Muscle layer of colon (tissue), 2 donors: ENCODE results near the gene SPSB4.

Experiments
- H3K27ac ChIP-seq: one replicate; pipeline ENCODE4 v1.7.0; 2013; ENCODE audit warnings: low read depth, mild to moderate bottlenecking, low read length, moderate library complexity
- H3K27me3 ChIP-seq, 2 donors: one replicate each; pipeline ENCODE4 v1.7.0; 2013; ENCODE audit warnings: low read length in 2 of 2, mild to moderate bottlenecking in 2 of 2; ENCODE audit not compliant: insufficient read depth in 2 of 2, control insufficient read depth in 1 of 2
- H3K36me3 ChIP-seq: one replicate; pipeline ENCODE4 v1.7.0; 2013; ENCODE audit warnings: mild to moderate bottlenecking, low read length; ENCODE audit not compliant: insufficient read depth
- H3K4me1 ChIP-seq: one replicate; pipeline ENCODE4 v1.7.0; 2013; ENCODE audit warnings: mild to moderate bottlenecking, low read length; ENCODE audit not compliant: insufficient read depth
- H3K4me3 ChIP-seq, 2 donors: one replicate each; pipeline ENCODE4 v1.7.0; 2013; ENCODE audit warnings: low read length in 2 of 2, low read depth in 1 of 2, mild to moderate bottlenecking in 1 of 2, moderate library complexity in 1 of 2
- H3K9ac ChIP-seq: one replicate; pipeline ENCODE4 v1.7.0; 2013; ENCODE audit warnings: low read length
- H3K9me3 ChIP-seq: one replicate; pipeline ENCODE4 v1.7.0; 2013; ENCODE audit warnings: mild to moderate bottlenecking, low read length
- donor health status: abdominal sarcoma.
- donor health status: Adenocarcinoma of cecum.

Gene SPSB4

DNA sequence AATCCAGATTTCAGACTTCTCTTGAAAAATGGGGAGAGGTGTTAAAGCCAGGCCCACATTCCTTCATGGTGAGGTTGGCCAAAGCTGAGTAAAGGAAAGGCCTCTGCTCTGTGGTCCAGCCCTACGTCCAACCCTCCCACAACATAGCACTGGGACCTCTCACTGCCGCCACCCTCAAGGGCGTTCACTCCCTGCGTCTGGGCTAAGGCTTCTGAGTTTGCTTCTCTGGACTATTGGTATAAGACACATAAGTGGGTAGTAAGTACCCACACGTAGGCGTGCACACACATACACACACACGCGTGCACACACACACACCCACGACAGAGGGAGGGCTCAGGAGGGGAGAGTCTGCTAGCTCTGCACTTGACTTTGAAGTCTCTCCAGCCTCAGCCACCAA is 100.3 kb downstream of the SPSB4 start:
- no peak overlapping the region for H3K4me3 ChIP-seq
- no peaks in the 10 kb centered on the region for H3K27me3 ChIP-seq
- no peaks in the 10 kb centered on the region for H3K4me1 ChIP-seq
- H3K36me3 ChIP-seq = no peaks in the 10 kb centered on the region
- no peak overlapping the region for H3K9ac ChIP-seq
- H3K27ac ChIP-seq = no peak overlapping the region
- no peaks in the 10 kb centered on the region for H3K9me3 ChIP-seq

DNA sequence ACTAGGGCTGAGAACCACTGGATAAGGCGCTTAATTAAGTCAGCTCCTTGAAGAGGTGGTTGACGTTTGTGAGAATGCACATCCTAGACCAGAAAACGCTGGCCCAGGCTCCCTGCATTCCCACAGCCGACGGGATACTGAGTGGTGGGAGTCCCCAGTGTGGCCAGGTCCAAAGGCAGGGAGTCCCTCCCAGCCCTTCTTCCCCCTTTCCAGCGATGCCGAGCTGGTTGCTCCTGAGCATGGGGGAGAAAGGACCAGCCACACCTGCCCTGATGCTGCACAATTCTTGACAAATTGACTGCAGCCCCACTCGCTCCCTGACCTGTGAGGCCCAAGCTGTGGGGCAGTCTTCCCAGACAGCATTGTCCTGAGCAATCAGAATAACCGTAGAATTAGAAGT is 101.0 kb downstream of the SPSB4 start:
- no peaks in the 10 kb centered on the region for H3K27me3 ChIP-seq
- H3K9ac ChIP-seq = no peak overlapping the region
- H3K4me1 ChIP-seq = no peaks in the 10 kb centered on the region
- H3K9me3 ChIP-seq = no peaks in the 10 kb centered on the region
- H3K4me3 ChIP-seq = no peak overlapping the region
- no peaks in the 10 kb centered on the region for H3K36me3 ChIP-seq
- no peak overlapping the region for H3K27ac ChIP-seq

DNA sequence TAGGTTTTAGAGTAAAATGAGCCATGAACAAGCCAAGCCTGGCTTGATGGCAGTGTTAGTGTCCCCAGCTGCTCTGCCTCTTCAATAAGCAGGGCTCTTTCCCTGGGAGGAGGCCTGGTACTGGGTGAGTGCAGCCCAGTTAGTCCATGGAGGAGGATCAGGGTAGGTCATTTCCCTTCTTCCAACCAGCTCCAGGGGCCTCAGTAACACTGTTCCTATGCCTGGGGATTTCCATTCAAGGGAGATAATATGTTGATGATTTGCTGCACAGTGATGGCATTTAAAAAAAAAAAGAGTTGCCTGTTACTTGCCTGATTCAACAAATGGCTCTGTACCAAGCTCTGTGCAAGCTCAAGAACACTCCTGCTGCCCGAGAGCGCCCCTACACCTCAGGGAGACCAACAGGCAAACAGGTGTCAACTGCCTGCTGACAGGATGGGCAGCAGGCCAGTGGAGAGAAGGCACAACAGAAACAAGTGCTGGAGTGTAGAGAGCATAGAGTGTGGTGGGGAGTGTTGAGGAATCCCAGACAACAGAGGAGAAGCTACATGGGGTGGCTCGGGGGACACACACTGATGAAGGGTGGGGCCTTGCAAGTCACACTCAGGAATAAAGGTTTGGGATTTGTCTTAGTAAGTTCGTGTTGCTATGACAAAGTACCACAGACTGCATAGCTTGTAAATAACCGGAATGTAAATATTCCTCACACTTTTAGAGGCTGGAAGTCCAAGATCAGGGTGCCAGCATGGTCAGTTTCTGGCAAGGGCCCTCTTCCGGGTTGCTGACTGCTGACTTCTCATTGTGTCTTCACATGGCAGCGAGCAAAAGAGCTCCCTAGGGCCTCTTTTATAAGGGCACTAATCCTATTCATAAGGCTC is 101.9 kb downstream of the SPSB4 start:
- Histone ChIP-seq H3K9me3 (no peaks in the 10 kb centered on the region), H3K9ac (no peak overlapping the region), H3K27me3 (no peaks in the 10 kb centered on the region), H3K27ac (no peak overlapping the region), H3K36me3 (no peaks in the 10 kb centered on the region), H3K4me1 (no peaks in the 10 kb centered on the region), H3K4me3 (no peak overlapping the region)

DNA sequence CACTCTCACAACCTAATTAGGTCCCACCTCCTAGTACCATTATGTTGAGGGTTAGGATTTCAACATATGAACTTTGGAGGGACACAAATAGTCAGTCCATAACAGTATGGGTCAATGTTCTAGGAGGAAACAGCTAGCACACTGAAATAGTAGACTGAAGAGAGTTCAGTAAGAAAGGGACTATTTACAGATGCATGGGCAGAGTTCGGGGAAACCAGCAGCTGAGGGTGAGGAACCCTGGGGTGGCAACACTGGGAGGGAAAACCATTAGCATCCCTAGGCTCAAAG is 102.5 kb downstream of the SPSB4 start:
- no peaks in the 10 kb centered on the region for H3K36me3 ChIP-seq
- no peaks in the 10 kb centered on the region for H3K4me1 ChIP-seq
- no peaks in the 10 kb centered on the region for H3K9me3 ChIP-seq
- H3K9ac ChIP-seq = no peak overlapping the region
- no peaks in the 10 kb centered on the region for H3K27me3 ChIP-seq
- no peak overlapping the region for H3K4me3 ChIP-seq
- no peak overlapping the region for H3K27ac ChIP-seq

DNA sequence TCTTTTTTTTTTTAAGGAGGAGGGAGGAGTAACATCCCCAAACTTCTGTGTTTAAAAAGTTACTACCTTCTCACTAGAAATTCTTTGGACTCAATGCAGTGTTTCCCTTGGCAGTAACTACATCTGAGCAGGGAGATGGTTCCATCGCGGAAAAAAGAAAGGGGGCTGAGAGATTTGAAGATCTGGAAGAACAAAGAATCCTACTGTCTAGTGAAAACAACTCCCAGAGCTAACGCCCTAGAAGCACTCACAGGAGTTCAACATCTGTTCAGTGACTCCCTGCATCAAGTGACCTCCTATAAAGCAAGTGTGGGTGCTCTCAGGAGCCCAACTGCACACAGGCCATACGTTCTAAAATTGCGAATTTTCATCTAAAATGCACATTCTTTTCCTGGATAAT is 113.7 kb downstream of the SPSB4 start:
- H3K36me3 ChIP-seq = no peaks in the 10 kb centered on the region
- no peaks in the 10 kb centered on the region for H3K9me3 ChIP-seq
- H3K4me3 ChIP-seq = no peak overlapping the region
- no peaks in the 10 kb centered on the region for H3K27me3 ChIP-seq
- H3K4me1 ChIP-seq = no peaks in the 10 kb centered on the region
- no peak overlapping the region for H3K27ac ChIP-seq
- H3K9ac ChIP-seq = no peak overlapping the region

DNA sequence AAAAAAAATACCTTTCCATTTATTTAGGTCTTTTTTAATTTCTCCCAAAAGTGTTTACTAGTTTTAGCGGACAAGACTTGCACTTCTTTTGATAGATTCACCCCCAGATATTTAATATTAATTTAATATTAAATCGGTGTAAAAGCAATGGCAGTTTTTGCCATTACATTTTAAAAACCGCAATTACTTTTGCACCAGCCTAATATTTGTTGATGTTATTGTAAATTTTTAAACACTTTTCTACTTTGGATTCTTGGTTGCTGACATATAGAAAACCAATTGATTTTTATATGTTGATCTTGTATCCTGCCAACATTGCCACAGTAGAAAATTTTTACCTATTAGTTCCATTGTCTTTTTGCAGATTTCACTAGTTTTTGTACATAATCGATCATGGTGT is 116.5 kb downstream of the SPSB4 start:
- Histone ChIP-seq H3K9me3 (no peaks in the 10 kb centered on the region), H3K27me3 (no peaks in the 10 kb centered on the region), H3K9ac (no peak overlapping the region), H3K4me3 (no peak overlapping the region), H3K36me3 (no peaks in the 10 kb centered on the region), H3K27ac (no peak overlapping the region), H3K4me1 (no peaks in the 10 kb centered on the region)

DNA sequence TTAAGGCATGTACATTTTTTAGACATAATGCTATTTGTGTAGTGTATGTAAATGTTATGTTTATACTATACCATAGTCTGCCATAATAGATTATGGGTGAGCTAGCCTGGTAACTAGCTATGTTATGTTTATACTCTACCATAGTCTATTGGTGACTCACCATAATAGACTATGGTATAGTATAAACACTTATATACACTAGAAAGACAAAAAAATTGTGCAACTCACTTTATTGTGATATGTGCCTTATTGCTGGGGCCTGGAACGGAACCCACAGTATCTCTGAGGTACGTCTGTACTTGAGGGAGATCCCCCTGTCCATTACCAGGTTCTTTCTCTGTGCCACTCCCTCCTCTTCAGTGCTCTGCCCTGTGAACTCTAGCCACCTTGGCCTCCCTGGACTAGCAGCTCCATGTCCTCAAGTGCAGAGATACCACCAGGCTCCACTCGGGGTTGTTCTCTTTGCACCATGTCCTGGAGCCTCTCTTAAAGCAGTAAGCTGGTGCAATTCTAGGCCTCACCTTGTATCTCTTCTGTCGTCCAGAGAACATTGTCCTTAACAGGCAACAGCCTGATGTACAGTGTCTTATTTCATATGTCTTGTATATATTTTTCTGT is 119.6 kb downstream of the SPSB4 start:
- Histone ChIP-seq H3K9me3 (no peaks in the 10 kb centered on the region), H3K36me3 (no peaks in the 10 kb centered on the region), H3K27ac (no peak overlapping the region), H3K9ac (no peak overlapping the region), H3K4me3 (no peak overlapping the region), H3K4me1 (no peaks in the 10 kb centered on the region), H3K27me3 (no peaks in the 10 kb centered on the region)

DNA sequence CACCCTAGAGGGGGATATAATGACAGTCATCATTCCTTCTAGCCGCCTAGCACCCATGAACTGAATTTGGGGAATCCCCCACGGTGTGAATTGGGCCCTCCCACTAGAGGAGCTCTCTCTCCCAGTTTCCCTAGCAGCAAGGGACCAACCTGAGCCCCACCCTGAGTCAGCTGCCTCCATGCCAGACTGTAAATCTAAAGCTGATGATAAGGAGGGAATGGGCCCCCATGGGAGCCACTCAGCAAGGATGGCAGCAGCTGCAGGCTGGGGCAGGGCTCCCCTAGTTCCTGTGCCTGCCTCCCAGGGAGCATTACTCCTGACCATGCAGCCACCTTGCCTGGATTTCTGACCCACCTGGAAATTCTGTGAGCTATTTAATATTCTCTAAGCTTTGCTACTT is 123.5 kb downstream of the SPSB4 start:
- Histone ChIP-seq H3K4me1 (no peaks in the 10 kb centered on the region), H3K4me3 (no peak overlapping the region), H3K27me3 (no peaks in the 10 kb centered on the region), H3K36me3 (no peaks in the 10 kb centered on the region), H3K9ac (no peak overlapping the region), H3K27ac (no peak overlapping the region), H3K9me3 (no peaks in the 10 kb centered on the region)

DNA sequence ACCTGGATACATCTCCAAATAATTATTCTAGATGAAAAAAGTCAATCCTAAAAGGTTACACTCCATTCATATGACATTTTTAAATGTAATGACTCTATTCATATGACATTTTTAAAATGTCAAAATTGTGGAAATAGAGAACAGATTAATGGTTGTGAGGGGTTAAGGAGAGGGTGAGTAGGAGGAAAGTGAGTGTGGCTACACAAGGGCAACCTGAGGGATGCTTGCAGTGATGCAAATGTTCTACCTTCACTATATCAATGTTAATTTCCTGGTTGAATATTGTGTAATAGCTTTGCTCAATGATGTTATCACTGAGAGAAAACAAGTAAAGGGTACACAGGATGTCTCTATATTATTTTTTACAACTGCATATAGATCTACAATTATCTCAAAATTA is 125.6 kb downstream of the SPSB4 start:
- Histone ChIP-seq H3K27me3 (no peaks in the 10 kb centered on the region), H3K9ac (no peak overlapping the region), H3K36me3 (no peaks in the 10 kb centered on the region), H3K9me3 (no peaks in the 10 kb centered on the region), H3K4me3 (no peak overlapping the region), H3K4me1 (no peaks in the 10 kb centered on the region), H3K27ac (no peak overlapping the region)

DNA sequence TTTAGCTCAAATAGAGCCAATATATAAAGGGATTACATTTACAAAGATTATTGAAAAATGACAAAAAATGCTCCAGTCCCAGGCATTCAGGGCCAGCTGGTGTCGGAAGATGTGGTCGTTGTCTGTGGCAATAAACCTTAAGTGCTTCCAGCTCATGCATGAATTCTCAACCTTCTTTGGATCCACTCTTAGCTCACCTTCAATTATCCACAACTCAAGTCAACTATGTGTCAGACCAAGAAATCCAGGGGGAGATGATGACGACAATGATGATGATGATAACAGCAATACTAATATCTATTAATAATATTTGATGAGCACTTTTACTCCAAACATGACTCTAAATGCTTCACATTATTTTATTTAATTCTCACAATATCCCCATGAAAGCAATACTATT is 126.9 kb downstream of the SPSB4 start:
- Histone ChIP-seq H3K27ac (no peak overlapping the region), H3K4me1 (no peaks in the 10 kb centered on the region), H3K27me3 (no peaks in the 10 kb centered on the region), H3K36me3 (no peaks in the 10 kb centered on the region), H3K9ac (no peak overlapping the region), H3K4me3 (no peak overlapping the region), H3K9me3 (no peaks in the 10 kb centered on the region)

DNA sequence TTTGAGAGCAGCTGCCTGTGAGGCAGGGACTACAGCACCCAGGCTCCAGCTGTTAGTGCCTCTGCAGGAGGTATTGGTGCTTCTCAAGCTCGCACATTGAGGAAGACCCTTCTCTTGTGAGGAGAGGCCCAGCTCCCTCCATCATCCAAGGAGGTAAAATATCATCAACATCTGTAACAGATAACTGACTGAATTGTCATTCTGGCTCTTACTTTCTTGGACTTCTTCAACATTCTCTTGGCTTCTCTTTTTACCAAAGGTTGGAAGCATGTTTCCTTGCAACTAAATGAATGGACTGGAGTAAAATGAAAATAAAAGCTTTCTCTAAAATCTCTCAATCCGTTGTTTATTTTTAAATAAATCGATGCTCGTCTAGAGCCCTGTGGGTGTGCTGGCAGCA is 127.4 kb downstream of the SPSB4 start:
- no peaks in the 10 kb centered on the region for H3K9me3 ChIP-seq
- no peaks in the 10 kb centered on the region for H3K36me3 ChIP-seq
- no peak overlapping the region for H3K4me3 ChIP-seq
- H3K27me3 ChIP-seq = no peaks in the 10 kb centered on the region
- no peak overlapping the region for H3K9ac ChIP-seq
- H3K4me1 ChIP-seq = no peaks in the 10 kb centered on the region
- no peak overlapping the region for H3K27ac ChIP-seq

DNA sequence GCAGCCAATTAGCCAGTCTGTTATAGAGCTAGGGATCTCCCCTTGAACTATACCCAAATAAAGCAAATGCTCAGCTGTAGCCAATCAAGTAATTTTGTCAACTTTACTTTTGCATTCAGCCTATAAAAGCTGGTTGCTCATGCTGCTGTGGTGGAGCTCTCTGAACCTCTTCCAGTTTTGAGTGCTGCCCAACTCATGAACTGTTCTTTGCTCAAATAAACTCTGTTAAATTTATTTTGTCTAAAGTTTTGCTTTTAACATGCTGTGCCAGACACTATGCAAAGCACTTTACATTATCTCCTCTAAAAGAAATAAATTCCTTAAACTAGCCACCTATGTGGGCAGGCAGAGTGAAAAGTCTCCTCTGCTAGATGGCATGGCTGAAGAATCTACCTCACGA is 128.8 kb downstream of the SPSB4 start:
- H3K27me3 ChIP-seq = no peaks in the 10 kb centered on the region
- H3K27ac ChIP-seq = no peak overlapping the region
- no peak overlapping the region for H3K4me3 ChIP-seq
- H3K9ac ChIP-seq = no peak overlapping the region
- H3K36me3 ChIP-seq = no peaks in the 10 kb centered on the region
- H3K9me3 ChIP-seq = no peaks in the 10 kb centered on the region
- no peaks in the 10 kb centered on the region for H3K4me1 ChIP-seq
